ENCODE results near the gene TEX35. TPM values are rescaled to one million over a fixed set of nuclear protein-coding genes. Genes with fewer than 3 reads are reported as not detected.

The TEX35 gene
- total RNA-seq, 1 donor from 2014 or later, result not detected

GRCh38 chr1:178532392-178532791, 19.5 kb downstream of the TEX35 start:
- H3K4me3 Mint-ChIP-seq (ENCODE audit: unreplicated experiment), result no peak overlapping the region
- TF ChIP-seq EZH2 (IDR thresholded peaks at IDR 0.05; ENCODE audit: insufficient read depth, low read length) (no peak), CTCF (IDR thresholded peaks at IDR 0.05; ENCODE audit: insufficient read depth, low read depth, low read length) (peak; percentile 81)
- Histone ChIP-seq H3K79me2 (ENCODE audit: insufficient read depth, low read length) (no peaks in the 10 kb centered on the region), H3K9ac (ENCODE audit: low read length) (no peak overlapping the region), H3K27me3 (ENCODE audit: insufficient read depth, low read length) (no peaks in the 10 kb centered on the region), H3K4me3 (ENCODE audit: insufficient read depth, low read depth, low read length) (no peak overlapping the region), H3K9me3 (ENCODE audit: insufficient read depth, low read depth, low read length) (no peaks in the 10 kb centered on the region), H3K27ac (ENCODE audit: low read depth, low read length) (no peak overlapping the region), H4K20me1 (ENCODE audit: insufficient read depth, low read length) (no peaks in the 10 kb centered on the region), H3K4me2 (ENCODE audit: low read length) (peak overlapping the region; percentile 59), H3K4me1 (ENCODE audit: insufficient read depth, low read length) (peaks cover 26% of the 10 kb centered on the region), H3K36me3 (ENCODE audit: insufficient read depth, low read length) (no peaks in the 10 kb centered on the region), H2AFZ (ENCODE audit: low read depth, low read length) (peak overlapping the region; percentile 46)
- FAIRE-seq, result no peak
- H3K27me3 Mint-ChIP-seq (ENCODE audit: low read depth, unreplicated experiment), result peaks cover 5% of the 10 kb centered on the region
- no peaks in the 10 kb centered on the region for H3K36me3 Mint-ChIP-seq (ENCODE audit: low read depth, unreplicated experiment)
- H3K4me1 Mint-ChIP-seq (ENCODE audit: low read depth, unreplicated experiment), result peaks cover 25% of the 10 kb centered on the region
- peak; percentile 41 for DNase-seq (ENCODE audit: low read depth)
- H3K27ac Mint-ChIP-seq (ENCODE audit: unreplicated experiment), result no peak overlapping the region
- peaks cover 2% of the 10 kb centered on the region for H3K9me3 Mint-ChIP-seq (ENCODE audit: unreplicated experiment)

- Mint-ChIP-seq H3K4me3 (ENCODE audit: unreplicated experiment) (no peak overlapping the region), H3K27me3 (ENCODE audit: low read depth, unreplicated experiment) (peaks cover 3% of the 10 kb centered on the region), H3K36me3 (ENCODE audit: low read depth, unreplicated experiment) (no peaks in the 10 kb centered on the region), H3K4me1 (ENCODE audit: low read depth, unreplicated experiment) (peaks cover 35% of the 10 kb centered on the region), H3K9me3 (ENCODE audit: unreplicated experiment) (no peaks in the 10 kb centered on the region), H3K27ac (ENCODE audit: unreplicated experiment) (no peak overlapping the region)
- H3K27ac ChIP-seq (ENCODE audit: low read depth, low read length), result no peak overlapping the region
- FAIRE-seq (no peak), DNase-seq (ENCODE audit: low read depth) (no peak)
- H4K20me1 ChIP-seq (ENCODE audit: insufficient read depth, low read length), result no peaks in the 10 kb centered on the region
- no peak overlapping the region for H2AFZ ChIP-seq (ENCODE audit: low read depth, low read length)
- H3K4me1 ChIP-seq (ENCODE audit: insufficient read depth, low read length), result peaks cover 36% of the 10 kb centered on the region
- no peak overlapping the region for H3K4me2 ChIP-seq (ENCODE audit: low read length)
- TF ChIP-seq EZH2 (IDR thresholded peaks at IDR 0.05; ENCODE audit: insufficient read depth, low read length) (no peak), CTCF (IDR thresholded peaks at IDR 0.05; ENCODE audit: insufficient read depth, low read depth, low read length) (no peak)
- H3K9me3 ChIP-seq (ENCODE audit: insufficient read depth, low read depth, low read length), result no peaks in the 10 kb centered on the region
- no peak overlapping the region for H3K4me3 ChIP-seq (ENCODE audit: insufficient read depth, low read depth, low read length)
- H3K79me2 ChIP-seq (ENCODE audit: insufficient read depth, low read length), result no peaks in the 10 kb centered on the region
- H3K36me3 ChIP-seq (ENCODE audit: insufficient read depth, low read length), result no peaks in the 10 kb centered on the region
- no peak overlapping the region for H3K9ac ChIP-seq (ENCODE audit: low read length)
- no peaks in the 10 kb centered on the region for H3K27me3 ChIP-seq (ENCODE audit: insufficient read depth, low read length)
Observed at GRCh38 chr1:178533121-178533946, 20.4 kb downstream of the TEX35 start.
